ENCODE measurements around the gene NLRC5. TPM values are rescaled to one million over a fixed set of nuclear protein-coding genes. Genes with fewer than 3 reads are reported as not detected.

The NLRC5 gene
- total RNA-seq, 4 donors from 2014 or later = 47.6 to 314 (median 80.8) TPM

DNA sequence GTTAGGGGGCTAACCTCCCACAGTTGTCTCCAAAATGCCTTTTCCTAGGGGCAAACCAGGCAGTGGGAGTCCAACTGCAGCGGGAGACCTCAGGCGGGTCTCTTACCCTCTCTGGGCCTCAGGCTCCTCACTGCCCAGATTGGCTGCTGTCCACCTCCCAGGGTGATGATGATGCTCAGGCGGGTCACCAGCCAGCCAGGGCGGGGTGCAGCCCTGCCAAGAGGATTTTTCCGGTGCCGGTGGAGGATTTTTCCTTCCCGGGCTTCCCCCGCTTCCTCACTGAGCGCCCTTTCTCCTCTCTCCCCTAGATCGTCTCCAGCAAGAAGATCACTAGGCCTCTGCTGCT is 125.8 kb downstream of the NLRC5 start:
- no peak for DNase-seq
- Histone ChIP-seq H3K9me3 (no peaks in the 10 kb centered on the region), H3K4me1 (peaks cover 0 to 8% (median 0%) of the 10 kb centered on the region in 4 donors), H3K27ac (peak overlapping the region in 1 of 4 donors; percentile 1), H3K4me3 (no peak overlapping the region), H3K36me3 (peaks cover 0 to 41% (median 0%) of the 10 kb centered on the region in 3 donors), H3K27me3 (no peaks in the 10 kb centered on the region)
- no peak for TF ChIP-seq CTCF (IDR thresholded peaks at IDR 0.05)
- no peak for TF ChIP-seq POLR2A (IDR thresholded peaks at IDR 0.05)

DNA sequence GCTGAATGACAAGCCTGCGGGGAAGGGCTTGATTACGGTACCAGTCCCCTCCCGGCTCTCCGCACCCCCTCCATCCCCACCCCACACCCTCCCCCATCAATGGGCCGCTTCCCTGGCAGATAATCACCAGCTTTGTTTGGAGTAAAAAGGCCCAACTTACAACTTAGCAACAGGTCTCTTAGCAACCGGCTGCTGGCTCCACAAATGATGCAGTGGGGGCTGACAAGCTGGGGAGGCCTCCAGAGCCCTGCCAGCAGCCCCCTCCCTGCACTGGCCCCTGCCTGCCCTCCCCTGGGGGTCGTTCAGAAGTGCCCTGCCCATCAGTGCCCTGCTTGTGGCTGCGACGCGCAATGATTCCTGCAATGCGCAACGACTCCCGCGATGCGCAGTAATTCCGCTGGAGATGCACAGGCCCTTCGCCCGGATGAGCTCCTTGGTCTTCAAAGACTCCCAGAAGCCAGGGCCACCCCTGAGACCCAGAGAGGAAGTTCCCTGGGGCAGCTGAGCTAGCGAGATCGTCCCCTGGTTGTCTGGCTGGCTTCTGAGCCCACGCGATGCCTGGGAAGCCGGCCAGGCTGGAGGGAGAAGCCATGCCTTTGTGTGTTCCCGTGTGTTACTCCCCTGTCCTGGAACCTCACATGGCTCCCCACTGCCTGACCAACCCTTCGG is 126.3 kb downstream of the NLRC5 start:
- Histone ChIP-seq H3K27me3 (no peaks in the 10 kb centered on the region), H3K4me1 (peaks cover 0 to 8% (median 0%) of the 10 kb centered on the region in 4 donors), H3K9me3 (no peaks in the 10 kb centered on the region), H3K36me3 (peaks cover 0 to 46% (median 0%) of the 10 kb centered on the region in 3 donors), H3K27ac (peak overlapping the region in 1 of 4 donors; percentile 1), H3K4me3 (no peak overlapping the region)
- no peak for DNase-seq
- no peak for TF ChIP-seq CTCF (IDR thresholded peaks at IDR 0.05)
- no peak for TF ChIP-seq POLR2A (IDR thresholded peaks at IDR 0.05)

GRCh38 chr16:57118461-57119084 is 129.2 kb downstream of the NLRC5 start:
- H3K27ac ChIP-seq = no peak overlapping the region
- H3K36me3 ChIP-seq = peaks cover 0 to 53% (median 0%) of the 10 kb centered on the region in 3 donors
- DNase-seq = no peak
- H3K4me3 ChIP-seq = no peak overlapping the region
- TF ChIP-seq POLR2A (IDR thresholded peaks at IDR 0.05) (no peak), CTCF (IDR thresholded peaks at IDR 0.05) (no peak)
- H3K4me1 ChIP-seq = peaks cover 0 to 8% (median 0%) of the 10 kb centered on the region in 4 donors
- no peaks in the 10 kb centered on the region for H3K27me3 ChIP-seq
- H3K9me3 ChIP-seq = no peaks in the 10 kb centered on the region

- Histone ChIP-seq H3K4me3 (no peak overlapping the region), H3K27me3 (no peaks in the 10 kb centered on the region), H3K36me3 (peaks cover 0 to 52% (median 0%) of the 10 kb centered on the region in 3 donors), H3K27ac (no peak overlapping the region), H3K4me1 (no peaks in the 10 kb centered on the region), H3K9me3 (no peaks in the 10 kb centered on the region)
- TF ChIP-seq POLR2A (IDR thresholded peaks at IDR 0.05) = no peak
- no peak for DNase-seq
Measured at GRCh38 chr16:57123216-57123973, 134.0 kb downstream of the NLRC5 start.

- Histone ChIP-seq H3K4me3 (no peak overlapping the region), H3K27ac (no peak overlapping the region), H3K4me1 (no peaks in the 10 kb centered on the region), H3K9me3 (no peaks in the 10 kb centered on the region), H3K27me3 (no peaks in the 10 kb centered on the region), H3K36me3 (peaks cover 0 to 47% (median 0%) of the 10 kb centered on the region in 3 donors)
- TF ChIP-seq CTCF (IDR thresholded peaks at IDR 0.05) (no peak), POLR2A (IDR thresholded peaks at IDR 0.05) (no peak)
- no peak for DNase-seq
Measured at GRCh38 chr16:57123974-57124674, 134.8 kb downstream of the NLRC5 start.

Measured in Peyer's patch (tissue), 4 donors.